ENCODE results near the gene MUC2. TPM values are rescaled to one million over a fixed set of nuclear protein-coding genes. Genes with fewer than 3 reads are reported as not detected.

Gene MUC2
- 1,000 to 10,000 TPM; 1,472 to 2,135 TPM for total RNA-seq
- long read RNA-seq, partial matches to known transcripts, result 691 of 712 reads
- long read RNA-seq, other reads (novel, unspliced or antisense), result 21 of 712 reads

DNA sequence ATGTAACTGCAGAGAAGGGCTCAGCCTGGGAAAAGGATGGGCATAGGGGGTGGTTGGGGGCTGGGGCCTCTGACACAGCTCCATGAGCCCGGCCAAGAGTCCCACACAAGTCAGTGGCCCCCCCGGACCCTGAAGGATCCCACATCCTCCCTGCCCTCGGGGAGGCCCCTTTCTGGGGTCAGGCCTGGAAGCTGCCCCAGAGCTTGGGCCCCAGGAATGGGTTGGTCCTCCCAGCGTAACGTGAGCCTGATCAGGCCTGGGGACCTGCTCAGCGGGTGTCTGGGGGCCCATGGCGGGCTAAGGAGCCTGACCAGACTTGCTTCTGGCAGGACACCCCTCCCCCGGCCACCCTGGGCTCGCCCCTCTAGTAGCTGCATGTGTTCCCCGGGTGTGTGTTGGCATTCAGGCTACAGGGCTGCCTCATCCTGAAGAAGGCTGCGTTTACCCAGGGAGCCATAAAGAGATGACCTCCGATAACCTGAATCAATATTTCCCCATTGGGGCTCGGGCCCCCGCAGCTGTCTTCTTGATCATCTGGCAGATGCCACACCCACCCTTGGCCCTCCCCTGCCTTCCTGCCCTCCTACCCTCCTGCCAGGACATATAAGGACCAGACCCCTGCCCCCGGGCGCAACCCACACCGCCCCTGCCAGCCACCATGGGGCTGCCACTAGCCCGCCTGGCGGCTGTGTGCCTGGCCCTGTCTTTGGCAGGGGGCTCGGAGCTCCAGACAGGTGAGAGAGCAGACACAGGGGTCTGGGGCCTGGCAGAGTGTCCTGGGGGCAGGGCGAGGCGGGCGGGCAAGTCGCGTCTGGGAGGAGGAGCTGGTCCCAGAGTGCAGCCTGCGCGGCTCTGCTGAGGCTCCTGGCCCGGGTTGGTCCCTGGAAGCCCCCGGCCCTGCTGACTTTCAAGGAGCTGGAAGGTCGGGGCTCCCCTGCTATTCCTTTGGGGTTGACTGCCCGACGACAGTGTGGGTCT, at the start of gene MUC2:
TSS of gene MUC2 (plus strand) at position 631 of the 978 bp plus-strand sequence.
- peak; percentile 67 to 72 for DNase-seq
- intact Hi-C loops (cut with DNase I, micrococcal nuclease), result no loop called here
- peak; percentile 51 for ATAC-seq

DNA sequence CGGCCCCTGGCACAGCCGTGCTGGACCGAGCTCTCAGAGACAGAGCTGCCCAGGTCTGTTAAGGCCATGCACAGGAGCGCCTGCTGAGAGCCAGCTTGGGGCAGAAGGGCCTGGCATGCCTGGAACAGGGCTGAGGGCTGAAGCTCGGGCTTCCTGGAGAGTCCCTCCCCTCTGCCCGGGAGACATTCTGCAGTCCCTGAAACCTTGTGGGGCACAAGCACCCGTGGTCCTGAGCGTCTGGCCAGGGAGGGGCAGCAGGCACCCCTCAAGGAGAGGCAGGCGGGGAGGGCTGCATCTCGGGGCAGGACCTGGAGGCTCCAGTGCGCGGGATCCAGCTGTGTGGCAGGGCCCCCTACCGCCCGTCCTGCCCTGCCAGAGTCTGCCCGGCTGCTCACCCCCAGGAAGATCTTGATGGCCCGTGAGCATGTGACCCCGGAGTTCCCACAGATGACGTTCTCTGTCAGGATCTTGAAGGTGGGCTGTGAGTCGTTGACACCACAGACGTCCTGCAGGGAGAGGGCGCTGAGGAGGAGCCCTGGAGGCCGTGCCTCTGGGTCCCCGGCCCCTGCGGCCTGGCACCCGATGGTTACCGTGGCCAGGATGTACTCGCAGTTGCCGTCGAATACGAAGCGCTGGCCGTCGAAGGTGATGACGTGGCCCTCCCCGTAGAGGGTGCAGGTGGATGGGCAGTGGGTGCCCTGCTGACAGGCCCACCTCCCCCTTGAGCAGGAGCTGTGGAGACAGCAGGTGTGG, 49.1 kb upstream of the MUC2 start:
- ATAC-seq (peak; percentile 30), DNase-seq (no peak)
- intact Hi-C loops (cut with DNase I, micrococcal nuclease), result no loop called here

GRCh38 chr11:1026163-1026450, 48.6 kb upstream of the MUC2 start:
- intact Hi-C loops (cut with DNase I, micrococcal nuclease), result no loop called here
- ATAC-seq, result peak; percentile 16
- DNase-seq, result no peak

GRCh38 chr11:1026641-1027482, 47.8 kb upstream of the MUC2 start:
- DNase-seq (no peak), ATAC-seq (no peak)
- intact Hi-C loops (cut with DNase I, micrococcal nuclease), result no loop called here

DNA sequence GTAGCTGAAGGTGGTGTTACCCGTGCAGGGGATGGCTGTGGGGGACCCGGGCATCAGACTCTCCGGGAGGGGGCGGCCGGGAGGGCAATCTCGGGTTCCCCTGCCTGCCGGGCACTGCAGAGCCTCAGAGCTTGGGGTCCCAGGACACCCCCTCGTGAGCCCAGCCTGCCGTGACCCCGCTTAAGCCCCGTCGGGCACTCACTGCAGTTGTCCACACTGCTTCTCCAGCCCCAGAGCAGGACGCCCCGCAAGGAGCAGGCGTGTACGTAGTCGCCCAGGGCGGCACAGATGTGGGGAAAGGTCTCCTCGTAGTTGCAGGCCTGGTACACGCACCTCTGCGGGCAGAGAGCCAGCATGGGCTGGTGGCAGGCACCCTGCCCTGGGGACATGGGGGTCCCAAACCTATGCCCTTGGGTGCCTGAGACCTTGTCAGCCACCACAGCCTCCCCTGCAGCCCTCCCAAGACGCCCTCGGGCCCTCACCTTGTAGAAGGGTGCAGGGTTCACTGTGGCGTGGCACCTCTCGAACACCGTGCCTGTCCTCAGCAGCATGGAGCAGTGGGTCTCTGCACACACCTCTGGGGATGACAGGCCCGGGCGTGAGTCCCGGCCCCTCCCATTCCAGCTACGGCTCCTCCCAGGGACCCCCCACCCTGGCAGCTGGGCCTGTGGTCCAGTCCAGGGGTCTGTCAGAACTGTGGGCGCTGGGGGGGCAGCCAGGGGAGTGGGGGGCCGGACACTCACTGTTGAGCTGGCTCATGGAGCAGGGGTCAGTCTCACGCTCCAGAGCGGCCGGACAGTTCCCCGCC, 47.0 kb upstream of the MUC2 start:
- intact Hi-C loops (cut with DNase I, micrococcal nuclease), result no loop called here
- DNase-seq (no peak), ATAC-seq (no peak)

DNA sequence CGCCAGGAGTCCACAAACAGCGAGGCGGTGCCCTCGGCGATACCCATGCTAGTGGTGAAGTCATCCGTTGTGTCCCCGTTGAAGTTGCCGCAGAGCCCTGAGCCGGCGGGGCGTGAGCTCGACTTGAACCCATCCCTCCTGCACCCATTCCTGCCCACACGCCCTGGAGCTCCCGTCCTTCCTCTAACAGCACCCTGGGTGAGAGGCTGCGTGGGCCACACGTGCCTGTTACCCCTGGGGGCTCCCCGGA, 46.5 kb upstream of the MUC2 start:
- no peak for ATAC-seq
- intact Hi-C loops (cut with DNase I, micrococcal nuclease), result no loop called here
- DNase-seq, result no peak

DNA sequence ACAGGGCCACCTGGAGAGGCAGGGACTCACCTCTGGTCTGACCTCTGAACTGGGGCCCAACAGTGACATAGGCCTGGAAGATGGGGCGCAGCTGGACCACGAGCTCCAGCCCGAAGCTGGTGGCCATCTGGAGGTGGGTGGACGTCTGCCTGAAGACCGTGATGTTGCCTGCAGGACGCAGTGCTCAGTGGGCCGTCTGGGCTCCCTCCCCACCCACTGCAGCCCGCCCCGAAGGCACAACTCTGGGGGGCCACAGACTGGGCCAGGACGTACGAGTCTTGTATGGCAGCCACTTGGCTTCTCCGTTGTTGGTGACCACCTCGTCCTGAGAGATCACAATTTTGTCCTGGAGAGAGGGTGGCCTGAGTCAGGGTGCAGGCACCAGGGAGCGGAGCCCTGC, 46.1 kb upstream of the MUC2 start:
- DNase-seq (no peak), ATAC-seq (no peak)
- intact Hi-C loops (cut with DNase I, micrococcal nuclease), result no loop called here

- ATAC-seq (no peak), DNase-seq (no peak)
- intact Hi-C loops (cut with DNase I, micrococcal nuclease), result no loop called here
Measured at GRCh38 chr11:1029051-1029450, 45.6 kb upstream of the MUC2 start.

DNA sequence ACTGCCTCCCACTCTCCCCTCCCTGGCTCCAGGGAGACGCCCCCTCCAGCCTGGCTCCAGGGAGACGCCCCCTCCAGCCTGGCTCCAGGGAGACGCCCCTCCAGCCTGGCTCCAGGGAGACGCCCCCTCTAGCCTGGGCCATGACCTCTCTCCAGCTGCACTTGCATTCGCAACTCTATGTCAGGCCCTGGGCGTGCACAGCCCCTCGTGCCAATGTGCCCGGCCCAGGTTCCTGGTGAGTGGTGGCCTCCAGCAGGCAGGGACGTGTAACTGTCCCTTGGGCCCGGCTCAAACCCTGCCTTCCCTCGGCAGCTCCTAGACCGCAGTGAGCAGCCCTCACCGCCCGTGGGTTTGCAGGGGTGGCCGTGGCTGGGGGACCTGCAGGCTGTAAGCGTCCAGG, 45.0 kb upstream of the MUC2 start:
- intact Hi-C loops (cut with DNase I, micrococcal nuclease), result no loop called here
- no peak for ATAC-seq
- no peak for DNase-seq

DNA sequence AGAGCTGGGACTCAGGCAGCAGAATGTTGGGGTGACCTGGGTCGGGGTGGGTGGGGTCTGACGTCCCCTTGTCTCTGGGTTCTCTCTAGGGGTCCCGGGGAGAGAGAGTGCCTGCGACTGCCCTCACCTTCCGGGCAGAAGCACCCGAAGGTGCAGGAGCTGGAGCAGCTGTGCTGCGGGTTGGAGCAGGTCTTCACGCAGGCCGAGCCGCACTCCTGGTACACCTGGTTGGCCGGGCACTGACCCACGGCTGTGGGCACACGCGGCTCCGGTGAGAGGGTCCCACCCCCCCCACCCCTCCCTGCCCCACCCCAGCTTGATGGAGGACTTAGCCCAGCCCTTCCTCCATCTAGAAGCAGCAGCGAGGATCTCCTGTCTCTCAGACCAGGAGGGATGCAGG, 44.6 kb upstream of the MUC2 start:
- no peak for ATAC-seq
- DNase-seq, result no peak
- intact Hi-C loops (cut with DNase I, micrococcal nuclease), result no loop called here

DNA sequence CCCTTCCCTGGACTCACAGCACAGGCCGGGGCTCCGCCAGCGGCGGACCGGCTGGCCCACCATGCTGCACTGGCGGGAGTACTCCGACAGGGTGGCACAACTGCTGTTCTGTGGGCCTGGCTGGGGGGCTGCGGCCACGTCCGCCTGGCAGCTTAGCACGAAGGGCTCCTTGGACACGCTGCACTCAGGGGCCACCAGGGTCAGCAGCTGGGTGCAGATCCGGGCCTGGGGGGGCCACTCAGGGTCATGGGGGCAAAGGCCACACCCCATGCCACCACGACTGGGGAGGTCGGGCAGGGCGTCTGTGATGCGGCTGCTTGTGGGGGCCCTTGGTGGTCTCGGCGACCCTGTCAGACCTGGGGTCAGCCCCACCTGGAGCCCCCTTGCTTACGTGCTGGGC, 44.1 kb upstream of the MUC2 start:
- intact Hi-C loops (cut with DNase I, micrococcal nuclease), result no loop called here
- DNase-seq (no peak), ATAC-seq (no peak)

DNA sequence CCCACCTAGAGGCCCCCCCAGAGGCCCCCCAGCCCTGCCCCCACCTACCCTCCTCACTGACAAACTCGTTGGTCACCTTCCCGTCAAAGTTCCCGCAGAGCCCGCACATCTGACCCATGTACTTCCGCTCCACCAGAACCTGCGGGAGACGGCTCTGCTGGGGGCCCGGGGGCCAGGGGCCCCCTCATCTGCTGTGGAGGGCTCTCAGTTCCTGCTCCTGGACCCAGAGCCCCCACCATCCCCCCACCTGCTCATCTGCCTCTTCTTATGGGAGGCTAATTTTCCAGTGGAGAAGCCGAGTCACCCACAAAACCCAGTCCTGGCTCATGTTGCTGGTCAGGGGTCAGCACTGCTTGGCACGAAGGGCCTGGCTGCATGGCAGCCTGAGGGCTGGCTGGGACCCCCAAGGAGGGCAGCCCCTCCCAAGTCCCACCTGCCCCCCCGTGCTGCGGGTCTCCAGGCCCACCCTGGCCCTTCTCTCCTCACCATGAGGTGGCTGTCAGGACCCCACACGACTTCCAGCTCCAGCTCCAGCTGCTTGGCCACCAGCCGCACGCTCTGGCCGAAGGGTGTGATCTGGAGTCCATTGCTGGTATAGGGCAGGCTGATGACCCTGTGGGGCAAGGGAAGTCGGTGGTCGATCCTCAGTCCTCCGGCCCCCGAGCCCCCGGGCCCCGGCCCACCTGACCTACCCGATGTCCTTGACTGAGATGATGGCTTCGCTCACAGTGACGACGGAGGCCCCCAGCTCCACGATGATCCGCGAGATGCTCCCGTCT, 43.4 kb upstream of the MUC2 start:
- DNase-seq, result no peak
- intact Hi-C loops (cut with DNase I, micrococcal nuclease), result no loop called here
- no peak for ATAC-seq

DNA sequence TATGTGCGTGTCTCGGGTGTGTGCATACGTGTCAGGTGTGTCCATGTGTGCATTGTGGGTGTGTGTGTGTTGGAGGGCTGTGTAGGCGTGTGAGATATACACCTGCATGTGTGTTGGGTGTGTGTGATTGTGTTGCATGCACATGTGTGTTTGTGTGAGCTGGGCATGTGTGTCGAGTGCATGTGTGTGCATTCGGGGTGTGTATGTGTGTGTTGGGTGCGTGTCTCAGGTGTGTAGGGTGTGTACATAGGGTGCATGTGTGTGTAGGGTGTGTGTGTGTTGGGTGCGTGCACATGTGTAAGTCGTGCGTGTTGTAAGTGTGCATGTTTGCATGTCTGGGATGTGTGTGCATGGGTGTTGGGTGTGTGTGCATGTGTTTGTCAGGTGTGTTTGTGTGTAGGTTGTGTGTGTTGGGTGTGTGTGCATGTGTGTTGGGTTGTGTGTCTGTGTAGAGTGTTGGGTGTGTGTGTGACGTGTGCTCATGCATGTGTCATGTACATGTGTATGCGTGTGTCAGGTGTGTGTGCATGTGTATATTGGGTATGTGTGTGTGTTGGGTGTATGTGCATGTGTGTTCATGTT, 42.3 kb upstream of the MUC2 start:
- intact Hi-C loops (cut with DNase I, micrococcal nuclease), result no loop called here
- DNase-seq (no peak), ATAC-seq (no peak)

GRCh38 chr11:1033016-1033798, 41.5 kb upstream of the MUC2 start:
- DNase-seq, result no peak
- ATAC-seq, result no peak
- intact Hi-C loops (cut with DNase I, micrococcal nuclease), result no loop called here

- no peak for ATAC-seq
Measured at GRCh38 chr11:1034001-1034400, 40.7 kb upstream of the MUC2 start.

GRCh38 chr11:1034456-1035295, 40.0 kb upstream of the MUC2 start:
- no peak for ATAC-seq
- no peak for DNase-seq
- intact Hi-C loops (cut with DNase I, micrococcal nuclease), result no loop called here

More at GRCh38 chr11:1034001-1034400, 40.7 kb upstream of the MUC2 start:
- no peak for DNase-seq
- intact Hi-C loops (cut with DNase I, micrococcal nuclease), result no loop called here
